HEK293T (cell line): ENCODE results near the gene THSD4.

ENCODE experiments used
- BHLHE40 ChIP-seq: fragments of 450-650 bp; IDR thresholded peaks from 2 replicates; pipeline ENCODE4 v1.6.1; 2016; ENCODE audit warnings: mild to moderate bottlenecking, moderate library complexity, borderline replicate concordance
- CTBP1 ChIP-seq: fragments of 450-650 bp; IDR thresholded peaks from 2 replicates; pipeline ENCODE4 v1.6.1; 2016; ENCODE audit warnings: borderline replicate concordance
- FOXA1 ChIP-seq: fragments of 450-650 bp; IDR thresholded peaks from 2 replicates; pipeline ENCODE4 v1.6.1; 2016; ENCODE audit warnings: mild to moderate bottlenecking
- FOXK2 ChIP-seq: fragments of 450-650 bp; IDR thresholded peaks from 2 replicates; pipeline ENCODE4 v1.6.1; 2016; ENCODE audit warnings: mild to moderate bottlenecking
- FOXM1 ChIP-seq: fragments of 450-650 bp; IDR thresholded peaks from 2 replicates; pipeline ENCODE4 v1.6.1; 2017; ENCODE audit warnings: mild to moderate bottlenecking, borderline replicate concordance
- HDGF ChIP-seq: fragments of 450-650 bp; IDR thresholded peaks from 2 replicates; pipeline ENCODE4 v1.6.1; 2017; ENCODE audit warnings: antibody characterized with exemption, borderline replicate concordance
- LEF1 ChIP-seq: fragments of 450-650 bp; IDR thresholded peaks from 2 replicates; pipeline ENCODE4 v1.6.1; 2017; ENCODE audit warnings: mild to moderate bottlenecking, borderline replicate concordance
- NFRKB ChIP-seq: fragments of 450-650 bp; IDR thresholded peaks from 2 replicates; pipeline ENCODE4 v1.6.1; 2016; ENCODE audit warnings: mild to moderate bottlenecking, moderate library complexity
- SP1 ChIP-seq: fragments of 450-650 bp; IDR thresholded peaks from 2 replicates; pipeline ENCODE4 v1.6.1; 2017
- SUZ12 ChIP-seq: fragments of 450-650 bp; IDR thresholded peaks from 2 replicates; pipeline ENCODE4 v1.6.1; 2016; ENCODE audit warnings: mild to moderate bottlenecking
- TARDBP ChIP-seq: fragments of 450-650 bp; IDR thresholded peaks from 2 replicates; pipeline ENCODE4 v1.6.1; 2016
- TF ChIP-seq, protein P1 (sequence below): fragments of 450-650 bp; IDR thresholded peaks from 2 replicates; pipeline ENCODE4 v1.6.1; 2016

DNA sequence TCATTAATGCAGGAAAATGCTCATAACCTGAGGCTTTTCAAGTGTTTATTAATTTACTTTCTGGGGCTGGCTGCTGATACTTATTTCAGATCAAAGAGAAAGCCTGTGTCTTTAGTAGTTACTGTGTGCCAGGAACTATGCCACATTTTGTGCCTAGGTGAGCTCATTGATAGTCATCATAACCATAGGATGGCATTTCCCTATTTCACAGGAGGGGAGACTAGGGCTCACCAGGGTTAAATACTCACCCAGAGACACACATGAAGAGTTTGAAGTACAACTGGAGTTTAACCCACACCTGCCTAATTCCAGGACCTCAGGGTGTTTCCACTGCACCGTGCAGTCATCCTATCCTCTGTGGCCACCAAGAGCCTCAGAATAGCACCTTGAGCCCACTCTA is 430.7 kb downstream of the THSD4 start:
- TF ChIP-seq CTBP1 (no peak), FOXM1 (no peak), TARDBP (no peak), BHLHE40 (no peak), FOXA1 (no peak), LEF1 (no peak), HDGF (no peak), FOXK2 (no peak), SUZ12 (no peak), NFRKB (no peak), SP1 (no peak)
- TF ChIP-seq, protein P1, sequence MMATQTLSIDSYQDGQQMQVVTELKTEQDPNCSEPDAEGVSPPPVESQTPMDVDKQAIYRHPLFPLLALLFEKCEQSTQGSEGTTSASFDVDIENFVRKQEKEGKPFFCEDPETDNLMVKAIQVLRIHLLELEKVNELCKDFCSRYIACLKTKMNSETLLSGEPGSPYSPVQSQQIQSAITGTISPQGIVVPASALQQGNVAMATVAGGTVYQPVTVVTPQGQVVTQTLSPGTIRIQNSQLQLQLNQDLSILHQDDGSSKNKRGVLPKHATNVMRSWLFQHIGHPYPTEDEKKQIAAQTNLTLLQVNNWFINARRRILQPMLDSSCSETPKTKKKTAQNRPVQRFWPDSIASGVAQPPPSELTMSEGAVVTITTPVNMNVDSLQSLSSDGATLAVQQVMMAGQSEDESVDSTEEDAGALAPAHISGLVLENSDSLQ: no peak
